Prostate gland (tissue), 2 donors: ENCODE results near the gene TACC2. TPM values are rescaled to one million over a fixed set of nuclear protein-coding genes. Genes with fewer than 3 reads are reported as not detected.

ENCODE experiments used
- DNase-seq: peaks from one replicate; pipeline ENCODE4 v3.0.0-alpha.2; 2019; ENCODE audit warnings: low spot score
- H3K27ac ChIP-seq, 2 donors: fragments of 200-600 bp; sonication (generic); 2 replicates each; pipeline ENCODE4 v1.5.1; 2017 to 2019
- H3K27me3 ChIP-seq: fragments of 200-600 bp; sonication (generic); replicated peaks from 2 replicates; pipeline ENCODE4 v1.5.1; 2019; ENCODE audit not compliant: insufficient read depth
- H3K36me3 ChIP-seq, 2 donors: fragments of 200-600 bp; sonication (generic); 1 replicate in 1 of 2; 2 replicates in 1 of 2; pipeline versions ENCODE4 v1.5.1 to v1.8.1; 2017 to 2019
- H3K4me1 ChIP-seq: fragments of 200-600 bp; sonication (generic); replicated peaks from 2 replicates; pipeline ENCODE4 v1.5.1; 2019
- H3K4me3 ChIP-seq, 2 donors: fragments of 200-600 bp; sonication (generic); 2 replicates each; pipeline ENCODE4 v1.5.1; 2017 to 2019
- H3K9me3 ChIP-seq: fragments of 200-600 bp; sonication (generic); 2 replicates; pipeline ENCODE4 v1.5.1; 2017
- POLR2A ChIP-seq: fragments of 450-650 bp; IDR thresholded peaks from one replicate; pipeline ENCODE4 v1.6.1; 2016; ENCODE audit warnings: antibody characterized with exemption, mild to moderate bottlenecking
- POLR2AphosphoS5 ChIP-seq: sonication (generic); formaldehyde crosslinking; IDR thresholded peaks from one replicate; pipeline ENCODE4 v1.6.1; 2017; ENCODE audit warnings: antibody characterized with exemption
- WGBS: methylation state at CpG from one replicate; pipeline ENCODE4 v1.1.5; 2018; 5-methylcytosine and 5-hydroxymethylcytosine counted together
- intact Hi-C: fragments of 100-400 bp; cut with DNase I; formaldehyde crosslinking; loops from one replicate; pipeline ENCODE4 v1.14.2; 2022
- total RNA-seq, 2 donors: library from RNA; depleted of rRNA; stranded (reverse); fragments of >200 nt; gene quantifications; one replicate each; pipeline ENCODE4 v1.1.0, GENCODE V29; 2016
- TF ChIP-seq, protein P1 (sequence below), 4 experiments: fragments of 200-600 bp in 2 of 4; fragments of 450-650 bp in 2 of 4; sonication (generic) in 2 of 4; IDR thresholded peaks; 1 replicate in 3 of 4; 2 replicates in 1 of 4; pipeline ENCODE4 v1.5.1; 2016 to 2019; ENCODE audit warnings: antibody characterized with exemption in 4 of 4, mild to moderate bottlenecking in 2 of 4, moderate library complexity in 2 of 4

Gene TACC2
- total RNA-seq, 2 donors from 2014 or later: 101 to 140 TPM

DNA sequence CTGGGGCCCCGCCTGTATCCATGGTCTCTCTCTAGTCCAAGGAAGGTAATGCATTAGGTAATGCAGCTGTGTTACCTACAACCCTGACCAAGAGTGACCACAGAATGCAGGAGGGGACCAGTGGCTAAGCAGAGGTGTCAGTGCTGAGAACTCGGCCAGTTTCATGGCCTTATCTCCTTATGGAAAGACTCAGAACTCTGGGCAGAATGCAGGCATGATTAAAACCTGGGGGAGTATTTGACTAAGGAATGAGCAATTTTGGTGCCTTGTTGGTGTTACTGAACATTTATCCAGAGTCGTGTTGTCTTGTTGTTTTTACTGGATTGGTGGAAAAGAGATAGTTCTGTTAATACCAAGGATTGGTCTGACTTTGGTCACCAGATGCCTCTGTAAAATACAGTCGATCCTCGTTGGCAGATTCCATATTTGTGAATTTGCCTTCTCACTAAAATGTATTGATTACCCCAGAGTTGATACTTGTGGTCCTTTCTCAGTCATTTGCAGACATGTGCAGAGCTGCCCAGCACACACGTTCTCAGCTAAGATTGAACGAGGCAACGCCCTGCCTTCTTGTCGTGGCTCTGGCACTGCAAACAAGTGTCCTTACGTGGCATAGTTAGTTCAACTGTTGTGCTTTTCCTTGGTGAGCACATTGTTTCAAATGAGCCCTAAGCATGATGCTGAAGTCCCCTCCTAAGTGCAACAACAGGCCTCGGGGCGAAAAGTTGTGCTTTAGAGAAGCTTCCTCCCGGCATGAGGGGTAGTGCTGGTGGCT lies 146.5 kb downstream of the TACC2 start:
- Histone ChIP-seq H3K4me1 (no peaks in the 10 kb centered on the region), H3K27ac (no peak overlapping the region), H3K9me3 (no peaks in the 10 kb centered on the region), H3K4me3 (no peak overlapping the region), H3K27me3 (no peaks in the 10 kb centered on the region), H3K36me3 (peaks cover 0 to 6% of the 10 kb centered on the region in 2 donors)
- intact Hi-C loops: no loop called here
- 85% methylated on average over 13 of the region's 13 CpGs for WGBS
- TF ChIP-seq, protein P1, sequence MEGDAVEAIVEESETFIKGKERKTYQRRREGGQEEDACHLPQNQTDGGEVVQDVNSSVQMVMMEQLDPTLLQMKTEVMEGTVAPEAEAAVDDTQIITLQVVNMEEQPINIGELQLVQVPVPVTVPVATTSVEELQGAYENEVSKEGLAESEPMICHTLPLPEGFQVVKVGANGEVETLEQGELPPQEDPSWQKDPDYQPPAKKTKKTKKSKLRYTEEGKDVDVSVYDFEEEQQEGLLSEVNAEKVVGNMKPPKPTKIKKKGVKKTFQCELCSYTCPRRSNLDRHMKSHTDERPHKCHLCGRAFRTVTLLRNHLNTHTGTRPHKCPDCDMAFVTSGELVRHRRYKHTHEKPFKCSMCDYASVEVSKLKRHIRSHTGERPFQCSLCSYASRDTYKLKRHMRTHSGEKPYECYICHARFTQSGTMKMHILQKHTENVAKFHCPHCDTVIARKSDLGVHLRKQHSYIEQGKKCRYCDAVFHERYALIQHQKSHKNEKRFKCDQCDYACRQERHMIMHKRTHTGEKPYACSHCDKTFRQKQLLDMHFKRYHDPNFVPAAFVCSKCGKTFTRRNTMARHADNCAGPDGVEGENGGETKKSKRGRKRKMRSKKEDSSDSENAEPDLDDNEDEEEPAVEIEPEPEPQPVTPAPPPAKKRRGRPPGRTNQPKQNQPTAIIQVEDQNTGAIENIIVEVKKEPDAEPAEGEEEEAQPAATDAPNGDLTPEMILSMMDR (IDR thresholded peaks at IDR 0.05): no peak
- TF ChIP-seq POLR2AphosphoS5 (no peak), POLR2A (no peak)
- DNase-seq: no peak

DNA sequence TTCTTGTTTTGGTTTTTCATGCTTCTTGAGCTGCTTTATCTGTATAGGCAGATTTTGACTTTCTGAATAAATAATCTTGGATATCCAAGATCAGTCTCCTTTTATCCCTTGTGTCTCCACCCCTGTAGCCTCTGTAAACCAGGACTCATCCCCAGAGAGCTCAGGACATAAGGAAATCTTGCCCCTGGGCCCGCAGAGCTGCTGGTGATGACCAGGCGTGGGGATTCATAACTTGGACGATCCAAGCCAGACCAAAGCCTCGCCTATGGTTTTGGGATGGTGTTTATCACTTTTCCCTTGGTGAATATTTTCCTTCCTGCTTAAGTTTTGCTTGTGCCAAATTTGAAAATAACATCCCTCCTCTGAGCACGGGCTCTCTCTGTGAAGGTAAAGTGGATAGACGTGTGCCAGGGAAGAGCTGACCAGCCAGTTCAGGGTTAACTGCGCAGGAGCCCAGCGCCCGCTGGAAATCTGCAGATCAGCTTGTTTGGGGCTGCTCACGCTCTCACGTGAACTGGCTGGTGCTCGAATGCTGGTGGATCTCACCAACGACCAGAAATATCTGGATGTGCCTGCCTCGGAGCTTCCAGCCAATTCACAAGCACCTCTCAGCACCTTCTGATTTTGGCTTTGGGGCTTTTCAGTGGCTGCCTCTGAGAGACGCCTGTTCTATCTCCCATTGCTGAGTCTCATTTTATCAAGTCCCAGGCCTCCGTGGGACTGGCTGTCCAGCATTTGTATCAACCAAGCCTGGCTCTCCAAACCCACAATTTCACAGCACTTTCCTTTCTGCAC lies 150.1 kb downstream of the TACC2 start:
- Histone ChIP-seq H3K9me3 (no peaks in the 10 kb centered on the region), H3K4me1 (peaks cover 4% of the 10 kb centered on the region), H3K4me3 (no peak overlapping the region), H3K36me3 (peaks cover 0 to 6% of the 10 kb centered on the region in 2 donors), H3K27ac (peak overlapping the region; percentile 79 to 81), H3K27me3 (no peaks in the 10 kb centered on the region)
- TF ChIP-seq, protein P1 (IDR thresholded peaks at IDR 0.05): no peak
- TF ChIP-seq POLR2AphosphoS5: no peak
- TF ChIP-seq POLR2A: no peak
- intact Hi-C loops: no loop called here
- DNase-seq: no peak
- 67% methylated on average over 16 of the region's 16 CpGs for whole genome bisulfite sequencing

DNA sequence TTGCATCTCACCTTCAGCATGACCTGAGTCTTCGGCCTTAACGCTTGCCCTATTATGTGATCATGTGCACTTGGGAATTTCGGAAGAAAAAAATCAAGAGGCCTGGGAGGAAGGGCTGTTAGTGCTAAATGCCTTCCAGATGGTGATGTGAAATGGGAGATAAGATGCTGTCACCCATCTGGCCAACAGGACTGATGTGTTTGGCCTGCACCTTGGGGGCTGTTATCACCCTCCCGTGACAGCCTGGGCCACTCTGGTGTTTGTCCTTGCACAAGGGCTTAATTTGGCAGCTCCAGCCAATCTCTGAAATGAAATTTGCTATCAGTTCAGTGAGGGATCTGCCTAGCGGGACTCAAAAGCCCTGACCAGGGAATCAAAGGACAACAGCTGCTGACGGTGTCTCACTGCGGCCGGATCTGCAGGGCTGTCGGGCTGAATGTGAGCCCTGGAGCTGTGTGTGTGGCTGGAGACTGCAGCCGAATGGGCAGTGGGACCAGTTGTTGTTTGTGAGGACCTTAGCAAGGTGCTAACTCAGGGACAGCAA lies 150.7 kb downstream of the TACC2 start:
- TF ChIP-seq POLR2A: no peak
- TF ChIP-seq, protein P1 (IDR thresholded peaks at IDR 0.05): no peak
- TF ChIP-seq POLR2AphosphoS5: no peak
- Histone ChIP-seq H3K9me3 (no peaks in the 10 kb centered on the region), H3K4me3 (no peak overlapping the region), H3K27ac (peak overlapping the region; percentile 79 to 81), H3K4me1 (peaks cover 4% of the 10 kb centered on the region), H3K36me3 (peaks cover 0 to 5% of the 10 kb centered on the region in 2 donors), H3K27me3 (no peaks in the 10 kb centered on the region)
- WGBS: 76% methylated on average over 10 of the region's 10 CpGs
- no peak for DNase-seq
- intact Hi-C loops: loop anchor here (10.0 kb wide), 1 partner anchor 295 kb away; no protein-coding TSS in a partner anchor

DNA sequence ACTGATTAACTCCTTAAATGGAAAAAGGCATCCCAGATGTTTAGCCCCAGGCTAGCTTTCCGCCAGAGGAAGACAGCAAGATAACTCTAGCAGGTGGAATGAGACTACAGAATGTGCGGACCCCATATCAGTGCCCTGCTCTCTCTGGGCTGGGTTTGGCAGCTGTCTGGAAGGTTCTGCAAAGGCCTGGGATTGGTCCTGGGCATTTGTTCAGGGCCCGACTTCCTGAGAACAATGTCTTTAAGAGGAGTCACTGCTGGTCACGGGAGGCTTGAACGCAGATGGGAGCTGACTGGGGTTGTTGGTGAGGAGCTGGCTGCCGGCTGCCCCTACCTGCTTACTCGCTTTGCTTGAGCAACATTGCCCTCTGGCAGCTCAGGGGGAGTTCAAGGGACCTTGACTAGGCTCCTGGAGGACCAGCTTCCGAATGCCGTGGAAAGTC lies 151.5 kb downstream of the TACC2 start:
- H3K27ac ChIP-seq: peak overlapping the region; percentile 79 to 81
- H3K9me3 ChIP-seq: no peaks in the 10 kb centered on the region
- TF ChIP-seq, protein P1 (IDR thresholded peaks at IDR 0.05): no peak
- TF ChIP-seq POLR2AphosphoS5 (no peak), POLR2A (no peak)
- H3K36me3 ChIP-seq: no peaks in the 10 kb centered on the region
- H3K27me3 ChIP-seq: no peaks in the 10 kb centered on the region
- intact Hi-C loops: loop anchor here (10.0 kb wide), 1 partner anchor 294 kb away; no protein-coding TSS in a partner anchor
- DNase-seq: no peak
- 66% methylated on average over 9 of the region's 9 CpGs for WGBS
- H3K4me1 ChIP-seq: peaks cover 4% of the 10 kb centered on the region
- H3K4me3 ChIP-seq: no peak overlapping the region
